ENCODE measurements around the gene GPR6. TPM values are rescaled to one million over a fixed set of nuclear protein-coding genes. Genes with fewer than 3 reads are reported as not detected.

GPR6 gene
- total and polyA plus RNA-seq, 9 of the 15 experiments (the other 6 are each of a cell fraction or from before 2014, with no cell fraction given), result not detected

DNA sequence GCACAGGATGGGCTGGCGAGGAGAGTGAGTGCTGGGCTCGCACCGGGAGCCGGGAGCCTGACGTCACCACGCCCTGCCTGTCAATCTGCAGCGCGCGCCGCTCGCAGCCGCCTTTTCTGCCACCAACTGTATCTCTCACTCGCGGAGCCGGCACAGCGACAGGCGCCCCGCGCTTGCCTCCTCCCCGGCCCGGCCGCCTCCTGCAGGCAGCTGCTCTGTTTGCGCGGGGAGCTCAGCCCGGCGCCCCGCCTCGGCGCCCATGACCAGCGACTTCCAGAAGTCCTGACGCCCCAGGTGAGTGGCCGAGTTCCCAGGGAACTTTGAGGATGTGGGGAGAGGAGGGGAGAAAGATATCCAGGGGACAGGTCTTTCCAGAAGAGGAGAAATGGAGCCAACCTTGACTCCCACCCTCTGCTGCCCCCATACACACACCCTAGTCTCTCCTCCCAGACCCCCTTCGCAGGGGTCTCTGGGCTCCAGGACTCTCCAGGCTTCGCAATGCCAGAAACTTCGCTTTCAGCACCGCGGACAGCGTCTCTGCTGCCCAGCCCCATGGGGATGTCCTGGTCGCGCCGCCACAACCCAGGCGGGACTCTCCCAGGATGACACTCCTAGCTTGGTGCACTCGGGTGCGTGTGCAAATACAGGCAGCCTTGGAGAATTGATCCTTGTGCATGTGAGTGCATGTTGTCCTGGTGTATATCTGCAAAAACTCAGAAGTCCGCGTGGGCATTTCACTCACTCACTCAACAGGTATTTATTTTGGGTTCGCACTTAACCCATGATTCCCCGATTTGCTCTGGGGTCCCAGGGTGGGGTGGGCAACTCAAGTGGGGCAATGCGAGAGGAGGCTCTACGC is at the start of gene GPR6 (continued):
- TF ChIP-seq CLOCK (CRISPR knock-in tag; IDR thresholded peaks at IDR 0.05; ENCODE audit: borderline replicate concordance) (no peak), HDAC8 (tag; IDR thresholded peaks at IDR 0.05) (no peak), ZBTB26 (CRISPR knock-in tag; IDR thresholded peaks at IDR 0.05) (no peak), RFX1 (IDR thresholded peaks at IDR 0.05) (no peak), PTBP1 (IDR thresholded peaks at IDR 0.05; ENCODE audit: low read depth, low read length) (no peak), NFIX (CRISPR knock-in tag; IDR thresholded peaks at IDR 0.05; ENCODE audit: low read depth) (no peak), SMAD2 (IDR thresholded peaks at IDR 0.05; ENCODE audit: low read depth, low read length) (no peak), CREBBP (IDR thresholded peaks at IDR 0.05; ENCODE audit: low read depth, low read length) (no peak), ZNF586 (CRISPR knock-in tag; conservative IDR thresholded peaks at IDR 0.05) (no peak), DPF2 (IDR thresholded peaks at IDR 0.05) (no peak), GMEB1 (CRISPR knock-in tag; IDR thresholded peaks at IDR 0.05) (no peak), ZNF121 (CRISPR knock-in tag; conservative IDR thresholded peaks at IDR 0.05) (no peak), JUND (IDR thresholded peaks at IDR 0.05; ENCODE audit: borderline replicate concordance, low read depth, low read length) (no peak), JUND (tag; IDR thresholded peaks at IDR 0.05; ENCODE audit: borderline replicate concordance, low read depth, low read length) (no peak)
- TF ChIP-seq, protein P1, sequence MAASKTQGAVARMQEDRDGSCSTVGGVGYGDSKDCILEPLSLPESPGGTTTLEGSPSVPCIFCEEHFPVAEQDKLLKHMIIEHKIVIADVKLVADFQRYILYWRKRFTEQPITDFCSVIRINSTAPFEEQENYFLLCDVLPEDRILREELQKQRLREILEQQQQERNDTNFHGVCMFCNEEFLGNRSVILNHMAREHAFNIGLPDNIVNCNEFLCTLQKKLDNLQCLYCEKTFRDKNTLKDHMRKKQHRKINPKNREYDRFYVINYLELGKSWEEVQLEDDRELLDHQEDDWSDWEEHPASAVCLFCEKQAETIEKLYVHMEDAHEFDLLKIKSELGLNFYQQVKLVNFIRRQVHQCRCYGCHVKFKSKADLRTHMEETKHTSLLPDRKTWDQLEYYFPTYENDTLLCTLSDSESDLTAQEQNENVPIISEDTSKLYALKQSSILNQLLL (CRISPR knock-in tag; IDR thresholded peaks at IDR 0.05; ENCODE audit: borderline replicate concordance), result no peak
- TF ChIP-seq, protein P2, sequence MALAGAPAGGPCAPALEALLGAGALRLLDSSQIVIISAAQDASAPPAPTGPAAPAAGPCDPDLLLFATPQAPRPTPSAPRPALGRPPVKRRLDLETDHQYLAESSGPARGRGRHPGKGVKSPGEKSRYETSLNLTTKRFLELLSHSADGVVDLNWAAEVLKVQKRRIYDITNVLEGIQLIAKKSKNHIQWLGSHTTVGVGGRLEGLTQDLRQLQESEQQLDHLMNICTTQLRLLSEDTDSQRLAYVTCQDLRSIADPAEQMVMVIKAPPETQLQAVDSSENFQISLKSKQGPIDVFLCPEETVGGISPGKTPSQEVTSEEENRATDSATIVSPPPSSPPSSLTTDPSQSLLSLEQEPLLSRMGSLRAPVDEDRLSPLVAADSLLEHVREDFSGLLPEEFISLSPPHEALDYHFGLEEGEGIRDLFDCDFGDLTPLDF (CRISPR knock-in tag; IDR thresholded peaks at IDR 0.05), result no peak
- TF ChIP-seq, protein P3, sequence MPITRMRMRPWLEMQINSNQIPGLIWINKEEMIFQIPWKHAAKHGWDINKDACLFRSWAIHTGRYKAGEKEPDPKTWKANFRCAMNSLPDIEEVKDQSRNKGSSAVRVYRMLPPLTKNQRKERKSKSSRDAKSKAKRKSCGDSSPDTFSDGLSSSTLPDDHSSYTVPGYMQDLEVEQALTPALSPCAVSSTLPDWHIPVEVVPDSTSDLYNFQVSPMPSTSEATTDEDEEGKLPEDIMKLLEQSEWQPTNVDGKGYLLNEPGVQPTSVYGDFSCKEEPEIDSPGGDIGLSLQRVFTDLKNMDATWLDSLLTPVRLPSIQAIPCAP (CRISPR knock-in tag; IDR thresholded peaks at IDR 0.05; ENCODE audit: borderline replicate concordance), result no peak
